Jurkat, Clone E6-1 (cell line): ENCODE results near the gene COL4A4.
"Not testable (repeated sequence)": the region's sequence is repeated elsewhere in the genome, so short reads cannot be mapped to it uniquely, and the experiment has no call there.

Experiments used
- DNase-seq: peaks from one replicate; pipeline ENCODE4 v3.0.0-alpha.2; 2011; ENCODE audit warnings: low read depth, low spot score
- H3K4me3 ChIP-seq: 2 replicates; pipeline ENCODE4 v1.5.1; 2011; ENCODE audit warnings: mild to moderate bottlenecking, low read length, control low read depth, moderate library complexity

COL4A4 gene

DNA sequence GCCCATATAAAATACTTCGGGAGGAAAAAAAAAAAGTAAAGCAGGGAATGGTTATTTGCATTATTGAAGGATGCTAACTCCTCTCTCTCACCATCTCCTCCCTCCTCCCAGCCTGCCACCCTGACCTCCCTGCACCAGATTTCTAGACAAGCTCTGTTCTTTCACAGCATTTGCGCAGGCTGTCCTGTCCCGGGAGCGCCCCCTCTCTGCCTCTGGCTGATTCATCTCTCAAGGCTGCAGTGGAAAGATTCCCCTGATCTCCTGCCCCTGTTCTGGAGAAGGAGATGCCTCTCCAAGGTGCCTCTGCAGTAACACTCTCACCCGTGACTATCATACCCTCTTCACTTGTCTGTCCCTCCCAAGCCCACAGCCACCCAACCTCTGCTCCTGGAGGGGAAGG is 38.5 kb downstream of the COL4A4 start:
- DNase-seq: no peak
- H3K4me3 ChIP-seq: no peak overlapping the region

- no peak overlapping the region for H3K4me3 ChIP-seq
- no peak for DNase-seq
Observed at GRCh38 chr2:227124811-227125210, 39.2 kb downstream of the COL4A4 start.

GRCh38 chr2:227123697-227124096 is 40.3 kb downstream of the COL4A4 start:
- DNase-seq: no peak
- no peak overlapping the region for H3K4me3 ChIP-seq

DNA sequence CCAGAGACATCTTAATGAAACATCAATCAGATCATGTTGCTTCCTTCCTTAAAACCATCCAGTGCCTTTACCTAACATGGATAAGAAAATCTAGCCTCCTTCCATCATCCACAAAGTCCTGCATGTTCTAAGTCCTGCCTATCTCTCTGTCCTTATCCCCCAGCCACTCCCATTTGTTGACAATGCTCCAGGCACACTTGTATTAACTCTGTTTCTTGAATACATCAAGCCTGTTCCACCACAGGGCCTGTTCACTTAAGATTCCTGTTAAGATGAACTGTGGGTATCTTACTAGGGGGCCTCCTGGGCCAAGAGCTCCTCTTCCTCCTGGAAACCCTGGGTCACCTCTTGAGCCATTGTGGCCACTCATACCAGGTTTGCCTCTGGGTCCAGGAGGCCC is 45.7 kb downstream of the COL4A4 start:
- DNase-seq: no peak
- H3K4me3 ChIP-seq: no peak overlapping the region

DNA sequence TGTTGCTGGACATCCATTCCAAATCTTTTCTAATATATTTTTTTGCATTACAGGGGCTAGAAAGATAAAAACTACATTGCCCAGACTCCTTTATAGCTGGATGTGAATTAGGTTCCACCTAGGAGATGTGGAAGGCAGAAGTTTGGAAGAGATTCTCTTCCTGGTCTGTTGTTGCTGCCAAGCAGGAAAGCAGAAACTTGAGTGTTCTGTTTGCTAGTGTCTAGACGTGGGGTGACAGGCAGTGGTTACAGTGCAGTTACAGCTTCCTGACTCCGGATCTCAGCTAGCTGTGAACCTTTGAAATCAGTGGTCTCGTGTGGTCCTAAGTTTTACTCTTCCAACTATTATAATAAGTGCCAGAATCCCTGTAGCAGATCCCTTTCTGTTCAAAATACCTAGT is 46.2 kb downstream of the COL4A4 start:
- no peak for DNase-seq

DNA sequence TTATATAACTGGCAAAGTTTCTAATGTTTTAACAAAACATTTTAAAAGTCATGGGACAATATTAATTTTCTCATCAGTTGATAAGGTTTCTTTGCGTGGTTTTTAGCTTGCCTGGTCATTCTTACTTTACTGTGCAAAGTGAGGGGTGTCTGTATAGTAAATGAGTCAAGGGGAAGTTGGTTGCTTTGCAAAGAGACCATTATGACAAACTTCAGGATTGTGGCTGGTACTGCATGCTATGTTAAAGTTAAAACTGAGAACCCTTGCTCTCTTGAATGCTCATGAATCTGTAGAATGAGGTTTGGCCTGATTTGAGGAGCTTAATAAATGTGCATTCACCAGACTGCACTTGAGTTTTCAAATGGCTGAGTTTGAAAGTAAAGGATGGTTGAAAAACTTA is 47.0 kb downstream of the COL4A4 start:
- no peak for DNase-seq
- H3K4me3 ChIP-seq: no peak overlapping the region

More for the DNA sequence above, 46.2 kb downstream of the COL4A4 start:
- H3K4me3 ChIP-seq: no peak overlapping the region

DNA sequence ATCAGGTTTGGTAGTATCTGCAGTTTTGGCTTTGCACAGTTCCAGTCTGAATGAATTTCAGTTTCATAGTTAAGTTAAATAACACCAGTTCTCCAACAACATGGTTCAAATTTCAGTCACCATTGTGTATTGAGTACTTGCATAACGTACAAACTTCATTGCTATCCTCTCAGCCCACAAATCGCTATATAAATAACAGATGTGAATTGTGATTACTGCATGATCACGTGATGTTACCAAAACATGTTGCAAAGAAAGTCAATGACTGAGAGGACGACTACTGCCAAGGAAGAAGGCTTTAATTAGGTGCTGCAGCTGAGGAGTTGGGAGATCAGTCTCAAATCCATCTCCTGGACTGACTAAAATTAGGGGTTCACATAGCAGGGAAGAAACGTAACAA is 48.2 kb downstream of the COL4A4 start:
- no peak for DNase-seq
- H3K4me3 ChIP-seq: no peak overlapping the region

DNA sequence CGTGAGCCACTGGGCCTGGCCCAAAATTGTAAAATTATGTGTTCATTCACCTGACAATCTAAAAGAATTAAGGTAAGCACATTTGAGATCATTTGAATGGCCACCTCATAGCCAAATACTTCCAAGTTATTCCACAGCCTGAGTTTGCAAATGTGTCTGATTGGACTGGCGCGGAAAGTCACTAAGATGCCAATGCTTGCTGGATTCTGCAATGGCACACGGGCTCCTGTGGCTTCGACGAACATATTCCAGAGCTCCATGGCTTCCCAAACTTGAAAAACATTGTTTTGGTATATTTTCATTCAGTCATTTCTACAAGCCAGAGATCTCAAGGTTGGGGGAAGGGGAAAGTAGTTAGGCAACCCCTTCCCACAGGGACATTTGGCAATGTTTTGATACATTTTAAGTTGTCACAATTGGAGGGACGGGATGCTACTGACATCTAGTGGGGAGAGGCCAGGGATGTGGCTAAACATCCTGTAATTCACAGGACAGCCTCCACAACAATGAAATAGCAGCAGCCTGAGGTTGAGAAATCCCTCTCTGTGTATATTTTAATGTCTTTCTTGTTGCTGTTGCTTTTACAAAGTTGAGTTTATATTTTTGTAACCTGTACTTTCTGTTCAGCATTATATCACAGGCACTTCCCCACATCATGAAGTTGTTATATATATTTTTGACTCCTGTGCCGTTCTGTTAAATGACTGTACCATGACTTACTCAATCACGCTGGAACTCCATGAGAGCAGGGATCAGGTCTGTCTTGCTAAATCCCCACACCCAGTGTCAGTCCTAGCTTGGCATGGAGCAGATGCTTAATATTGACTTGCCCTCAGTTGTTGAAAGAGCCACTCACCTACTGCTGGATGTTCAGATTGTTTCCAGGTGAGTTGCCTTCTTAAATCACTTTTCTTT is 56.9 kb downstream of the COL4A4 start:
- H3K4me3 ChIP-seq: no peak overlapping the region
- peak; percentile 47 for DNase-seq

GRCh38 chr2:227103583-227103982 is 60.4 kb downstream of the COL4A4 start:
- no peak for DNase-seq
- H3K4me3 ChIP-seq: no peak overlapping the region

GRCh38 chr2:227099340-227099739 is 64.7 kb downstream of the COL4A4 start:
- no peak overlapping the region for H3K4me3 ChIP-seq
- no peak for DNase-seq

- no peak overlapping the region for H3K4me3 ChIP-seq
Observed at GRCh38 chr2:227098162-227098515, 65.9 kb downstream of the COL4A4 start.

DNA sequence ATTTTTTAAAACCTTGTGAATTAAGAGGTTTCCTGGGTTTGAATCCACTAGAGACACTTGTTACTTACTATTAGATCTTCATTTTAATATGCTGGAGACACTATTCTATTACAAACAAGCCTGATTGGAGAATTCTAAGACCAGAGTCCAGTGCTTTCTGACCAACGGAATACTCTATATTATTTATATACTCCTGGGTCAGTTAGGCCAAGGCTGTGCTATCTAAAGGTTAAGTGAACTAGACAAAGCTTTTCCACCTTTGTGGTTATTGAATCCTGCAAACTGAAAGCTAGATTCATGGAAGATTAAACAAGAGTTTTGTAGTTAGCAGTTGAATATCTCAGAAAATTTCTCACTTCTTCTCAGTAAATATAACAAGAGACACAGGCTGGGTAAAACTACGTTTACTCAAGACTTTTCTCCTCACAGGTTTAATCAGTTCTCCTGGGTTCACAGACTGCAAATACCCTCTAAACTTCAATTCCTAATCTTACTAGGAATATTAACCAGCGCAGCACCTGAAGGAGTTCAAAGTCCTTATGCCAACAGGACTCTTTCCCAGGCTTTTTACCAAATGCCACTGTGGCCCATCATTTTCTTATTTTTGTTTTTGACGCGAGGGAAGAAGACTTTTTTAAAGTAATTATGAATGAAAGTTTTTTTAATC is 66.4 kb downstream of the COL4A4 start:
- no peak overlapping the region for H3K4me3 ChIP-seq
- no peak for DNase-seq

More at GRCh38 chr2:227098162-227098515, 65.9 kb downstream of the COL4A4 start:
- no peak for DNase-seq

GRCh38 chr2:227095346-227095745 is 68.7 kb downstream of the COL4A4 start:
- no peak overlapping the region for H3K4me3 ChIP-seq
- no peak for DNase-seq

DNA sequence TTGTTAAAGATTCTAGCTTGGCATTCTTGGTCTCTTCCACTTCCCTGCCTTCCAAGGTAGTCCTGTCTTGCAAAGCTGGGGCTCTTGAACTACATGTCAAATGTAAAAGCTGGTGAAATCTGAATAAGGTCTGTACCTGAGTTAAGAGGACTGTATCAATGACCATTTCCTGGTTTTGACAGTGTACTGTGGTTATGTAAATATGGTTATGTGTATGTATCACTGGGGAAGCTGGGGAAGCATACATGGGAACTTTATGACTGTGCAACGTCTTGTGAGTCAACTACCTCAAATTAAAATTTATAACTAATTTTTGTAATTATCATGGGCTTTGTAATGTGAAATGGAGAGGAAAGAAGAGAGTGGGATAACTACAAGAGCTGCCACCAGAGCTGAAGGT is 81.7 kb downstream of the COL4A4 start:
- no peak overlapping the region for H3K4me3 ChIP-seq
- no peak for DNase-seq

DNA sequence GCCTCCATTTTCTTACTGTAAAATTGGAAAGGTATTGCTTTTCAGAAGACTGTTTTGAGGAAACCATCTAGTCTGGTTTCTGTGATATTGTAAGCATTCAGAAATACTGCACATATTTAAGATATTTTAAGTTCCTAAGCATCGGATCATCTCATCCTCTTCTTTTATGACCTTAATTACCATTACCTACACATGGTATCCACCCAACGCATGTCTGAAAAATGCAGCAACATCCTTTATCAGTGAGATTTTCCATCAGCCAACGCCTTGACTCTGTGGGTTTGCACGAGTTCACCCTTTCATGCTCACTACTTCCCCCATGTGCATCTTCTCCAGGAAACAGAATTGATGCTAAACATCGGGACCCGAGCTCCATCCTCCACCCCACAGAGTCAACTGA is 84.3 kb downstream of the COL4A4 start:
- no peak for DNase-seq
- H3K4me3 ChIP-seq: no peak overlapping the region

DNA sequence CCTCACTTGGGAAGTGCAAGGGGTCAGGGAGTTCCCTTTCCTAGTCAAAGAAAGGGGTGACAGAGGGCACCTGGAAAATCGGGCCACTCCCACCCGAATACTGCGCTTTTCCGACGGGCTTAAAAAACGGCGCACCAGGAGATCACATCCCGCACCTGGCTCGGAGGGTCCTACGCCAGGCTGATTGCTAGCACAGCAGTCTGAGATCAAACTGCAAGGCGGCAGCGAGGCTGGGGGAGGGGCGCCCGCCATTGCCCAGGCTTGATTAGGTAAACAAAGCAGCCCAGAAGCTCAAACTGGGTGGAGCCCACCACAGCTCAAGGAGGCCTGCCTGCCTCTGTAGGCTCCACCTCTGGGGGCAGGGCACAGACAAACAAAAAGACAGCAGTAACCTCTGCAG is 98.9 kb downstream of the COL4A4 start:
- not testable (repeated sequence) for H3K4me3 ChIP-seq, DNase-seq

DNA sequence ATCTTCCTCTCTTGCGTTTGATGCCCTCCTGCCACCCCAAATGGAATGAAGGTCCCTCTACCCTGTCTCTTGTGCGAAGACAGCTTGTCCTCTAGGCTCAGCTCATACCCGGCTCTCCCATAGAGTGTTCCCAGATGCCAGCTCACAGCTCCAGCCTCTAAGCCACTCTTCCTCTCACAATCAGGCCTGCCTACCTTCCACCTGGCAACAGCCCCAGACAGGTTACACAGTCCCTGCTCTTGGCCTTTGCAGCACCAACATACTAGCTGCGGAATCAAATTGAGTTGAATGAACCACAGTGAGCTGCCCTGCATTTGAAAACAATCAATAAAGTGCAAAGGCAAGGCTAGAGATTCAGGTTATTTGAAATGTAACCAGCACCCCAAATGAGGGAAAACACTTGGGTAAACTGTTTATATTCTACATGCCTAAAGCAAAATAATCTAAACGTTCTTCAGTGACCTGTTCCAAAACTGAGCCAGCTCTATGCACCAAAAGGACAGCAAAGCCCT is 105.1 kb downstream of the COL4A4 start:
- no peak for DNase-seq
- H3K4me3 ChIP-seq: no peak overlapping the region

DNA sequence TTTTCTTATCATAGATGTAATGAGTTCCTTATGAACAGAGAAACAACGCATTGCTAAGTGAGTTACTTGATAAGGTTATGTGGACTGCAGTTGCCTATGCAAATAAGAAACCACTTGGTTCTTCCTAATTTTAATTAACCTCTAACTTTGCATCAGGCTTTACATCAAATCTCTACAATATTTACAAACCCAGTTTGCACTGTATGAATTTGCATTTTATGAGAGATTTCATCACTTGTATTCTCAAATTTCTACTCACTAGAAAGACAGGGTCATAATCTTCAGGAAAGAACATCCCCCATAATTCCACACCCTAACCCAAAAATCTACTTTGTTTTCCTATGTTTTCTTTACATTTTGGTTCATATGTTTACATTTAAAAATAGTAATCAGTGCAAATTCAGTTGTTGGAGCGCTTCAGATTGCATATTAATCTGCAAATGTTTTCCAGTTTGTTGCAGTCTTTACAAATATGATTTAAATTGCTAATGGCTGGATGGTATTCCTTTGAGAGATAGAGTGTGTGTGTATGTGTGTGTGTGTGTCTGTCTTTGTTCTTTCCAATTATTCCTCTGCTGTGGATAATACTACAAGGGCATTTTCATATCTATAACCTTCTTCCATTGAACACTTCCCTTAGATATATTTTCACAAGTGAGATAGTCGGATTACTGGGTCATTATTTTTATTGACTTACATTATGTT is 106.1 kb downstream of the COL4A4 start:
- no peak overlapping the region for H3K4me3 ChIP-seq
- DNase-seq: no peak

- no peak for DNase-seq
- H3K4me3 ChIP-seq: no peak overlapping the region
Observed at GRCh38 chr2:227057060-227057459, 106.9 kb downstream of the COL4A4 start.

DNA sequence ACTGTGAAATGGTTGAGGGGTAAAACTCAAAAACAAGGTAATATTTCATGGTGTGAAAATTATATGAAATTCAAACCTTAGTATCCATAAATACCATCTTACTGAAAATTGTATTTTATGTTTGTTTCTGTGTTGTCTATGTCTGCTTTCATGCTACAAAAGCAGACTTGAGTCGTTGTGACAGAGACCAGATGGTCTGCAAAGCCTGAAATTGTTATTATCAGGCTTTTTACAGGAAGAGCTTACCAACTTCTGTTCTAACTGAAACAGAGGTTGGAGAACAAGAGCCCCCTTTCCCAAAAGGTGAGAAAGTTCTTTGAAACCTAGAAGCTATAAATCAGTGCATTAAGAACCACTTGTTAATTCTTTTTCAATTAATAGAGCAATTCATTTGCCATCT is 110.0 kb downstream of the COL4A4 start:
- H3K4me3 ChIP-seq: no peak overlapping the region
- DNase-seq: no peak
